ENCODE measurements around the gene TTC39B.

Gene TTC39B

DNA sequence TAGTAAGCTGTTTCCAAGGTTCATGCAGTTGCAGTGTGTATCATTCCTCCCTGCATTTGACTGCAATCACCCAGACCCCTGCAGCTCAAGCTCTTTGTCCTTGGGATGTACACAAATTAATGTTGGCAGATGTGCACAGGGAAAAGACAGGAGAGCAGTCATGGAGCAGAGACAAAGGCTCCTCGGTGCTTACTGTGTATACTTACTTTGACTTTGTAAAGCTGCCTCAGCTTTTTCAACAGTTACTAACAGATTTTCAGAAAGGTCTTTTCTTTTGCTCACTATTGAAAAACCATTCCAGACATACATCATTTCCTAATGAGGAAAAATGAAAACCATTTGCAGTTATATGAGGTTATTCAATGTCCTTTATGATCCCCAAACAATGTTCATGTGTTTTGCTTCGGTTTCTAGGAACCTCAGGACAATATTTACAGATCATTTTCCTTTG is 124.9 kb downstream of the TTC39B start (continued):
- TF ChIP-seq, protein P1, sequence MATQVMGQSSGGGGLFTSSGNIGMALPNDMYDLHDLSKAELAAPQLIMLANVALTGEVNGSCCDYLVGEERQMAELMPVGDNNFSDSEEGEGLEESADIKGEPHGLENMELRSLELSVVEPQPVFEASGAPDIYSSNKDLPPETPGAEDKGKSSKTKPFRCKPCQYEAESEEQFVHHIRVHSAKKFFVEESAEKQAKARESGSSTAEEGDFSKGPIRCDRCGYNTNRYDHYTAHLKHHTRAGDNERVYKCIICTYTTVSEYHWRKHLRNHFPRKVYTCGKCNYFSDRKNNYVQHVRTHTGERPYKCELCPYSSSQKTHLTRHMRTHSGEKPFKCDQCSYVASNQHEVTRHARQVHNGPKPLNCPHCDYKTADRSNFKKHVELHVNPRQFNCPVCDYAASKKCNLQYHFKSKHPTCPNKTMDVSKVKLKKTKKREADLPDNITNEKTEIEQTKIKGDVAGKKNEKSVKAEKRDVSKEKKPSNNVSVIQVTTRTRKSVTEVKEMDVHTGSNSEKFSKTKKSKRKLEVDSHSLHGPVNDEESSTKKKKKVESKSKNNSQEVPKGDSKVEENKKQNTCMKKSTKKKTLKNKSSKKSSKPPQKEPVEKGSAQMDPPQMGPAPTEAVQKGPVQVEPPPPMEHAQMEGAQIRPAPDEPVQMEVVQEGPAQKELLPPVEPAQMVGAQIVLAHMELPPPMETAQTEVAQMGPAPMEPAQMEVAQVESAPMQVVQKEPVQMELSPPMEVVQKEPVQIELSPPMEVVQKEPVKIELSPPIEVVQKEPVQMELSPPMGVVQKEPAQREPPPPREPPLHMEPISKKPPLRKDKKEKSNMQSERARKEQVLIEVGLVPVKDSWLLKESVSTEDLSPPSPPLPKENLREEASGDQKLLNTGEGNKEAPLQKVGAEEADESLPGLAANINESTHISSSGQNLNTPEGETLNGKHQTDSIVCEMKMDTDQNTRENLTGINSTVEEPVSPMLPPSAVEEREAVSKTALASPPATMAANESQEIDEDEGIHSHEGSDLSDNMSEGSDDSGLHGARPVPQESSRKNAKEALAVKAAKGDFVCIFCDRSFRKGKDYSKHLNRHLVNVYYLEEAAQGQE (tag by site-specific recombination; IDR thresholded peaks at IDR 0.05): no peak

DNA sequence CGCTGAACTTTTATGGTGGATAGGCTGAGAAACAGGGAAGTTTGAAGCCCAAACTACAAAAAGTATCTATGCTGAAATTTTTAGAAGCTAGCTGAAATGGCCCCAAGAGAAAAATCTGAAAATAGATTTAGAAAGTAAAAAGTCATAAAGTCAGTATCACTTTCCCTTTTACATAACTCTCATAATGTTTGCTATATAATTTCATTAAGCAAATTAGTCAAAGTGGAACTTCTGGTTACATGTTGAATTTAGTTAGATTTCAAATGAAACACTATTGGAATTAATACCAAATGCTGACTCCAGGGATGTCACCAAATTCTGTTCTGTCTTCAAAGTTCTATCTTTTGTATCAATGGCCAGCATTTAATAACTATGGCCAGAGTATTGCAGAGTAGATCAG is 126.9 kb downstream of the TTC39B start:
- Histone ChIP-seq H3K4me3 (ENCODE audit: low read depth, low read length) (no peak overlapping the region), H3K9me3 (ENCODE audit: control insufficient read depth, insufficient read depth, low read depth, low read length) (no peaks in the 10 kb centered on the region), H3K36me3 (ENCODE audit: control insufficient read depth in 2 of 2, insufficient read depth in 1 of 2, low read length in 2 of 2) (no peaks in the 10 kb centered on the region), H3K4me1 (ENCODE audit: control insufficient read depth, insufficient read depth, low read length) (no peaks in the 10 kb centered on the region), H3K27ac (ENCODE audit: extremely low read depth, low read depth, low read length) (no peak overlapping the region)
- ChIA-PET POLR2A (interaction anchor here (1.0 kb wide), 1 partner anchor 372 kb away, joined by 5 read pairs; the partner anchor contains the start of gene CCDC171), CTCF (no interaction called here)
- TF ChIP-seq YY2 (tag by site-specific recombination; IDR thresholded peaks at IDR 0.05): no peak
- TF ChIP-seq MEIS1 (CRISPR knock-in tag; IDR thresholded peaks at IDR 0.05; ENCODE audit: borderline replicate concordance): no peak
- no peak for TF ChIP-seq ZNF514 (tag by site-specific recombination; IDR thresholded peaks at IDR 0.05)
- no peak for TF ChIP-seq ZNF747 (tag by site-specific recombination; IDR thresholded peaks at IDR 0.05)
- no peak for TF ChIP-seq KLF7 (tag by site-specific recombination; IDR thresholded peaks at IDR 0.05; ENCODE audit: borderline replicate concordance)
- TF ChIP-seq ZNF48 (tag by site-specific recombination; IDR thresholded peaks at IDR 0.05): no peak

DNA sequence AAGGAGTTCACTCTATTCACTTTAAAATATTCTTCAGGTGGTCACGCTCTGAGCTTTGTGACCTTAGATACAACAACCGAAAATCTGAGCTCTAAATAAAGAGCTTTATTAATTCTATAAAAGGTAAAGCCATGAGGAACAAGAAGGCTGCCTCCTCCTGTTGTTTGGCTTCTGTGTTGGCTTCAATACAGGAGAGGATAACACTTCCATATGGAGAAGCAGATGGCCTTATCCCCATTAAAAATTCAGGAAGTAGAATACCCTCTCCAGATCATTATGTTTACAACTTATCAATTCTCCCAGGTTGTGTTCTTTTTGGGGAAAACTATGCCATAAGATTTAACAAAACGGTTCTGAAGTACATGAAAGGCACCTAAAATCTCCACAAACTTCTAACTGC is 128.4 kb downstream of the TTC39B start:
- CTCF ChIA-PET: no interaction called here
- POLR2A ChIA-PET: no interaction called here
- H3K9me3 ChIP-seq (ENCODE audit: control insufficient read depth, insufficient read depth, low read depth, low read length): no peaks in the 10 kb centered on the region
- H3K4me1 ChIP-seq (ENCODE audit: control insufficient read depth, insufficient read depth, low read length): no peaks in the 10 kb centered on the region
- no peak overlapping the region for H3K27ac ChIP-seq (ENCODE audit: extremely low read depth, low read depth, low read length)
- no peaks in the 10 kb centered on the region for H3K36me3 ChIP-seq (ENCODE audit: control insufficient read depth in 2 of 2, insufficient read depth in 1 of 2, low read length in 2 of 2)
- TF ChIP-seq KLF7 (tag by site-specific recombination; IDR thresholded peaks at IDR 0.05; ENCODE audit: borderline replicate concordance) (no peak), ZNF571 (tag by site-specific recombination; IDR thresholded peaks at IDR 0.05) (no peak), ZNF223 (tag by site-specific recombination; IDR thresholded peaks at IDR 0.05) (no peak), BCL11A (tag by site-specific recombination; IDR thresholded peaks at IDR 0.05; ENCODE audit: low read depth) (no peak), ZNF514 (tag by site-specific recombination; IDR thresholded peaks at IDR 0.05) (no peak), ZNF654 (tag by site-specific recombination; IDR thresholded peaks at IDR 0.05; ENCODE audit: low read depth) (no peak)
- TF ChIP-seq, protein P2, sequence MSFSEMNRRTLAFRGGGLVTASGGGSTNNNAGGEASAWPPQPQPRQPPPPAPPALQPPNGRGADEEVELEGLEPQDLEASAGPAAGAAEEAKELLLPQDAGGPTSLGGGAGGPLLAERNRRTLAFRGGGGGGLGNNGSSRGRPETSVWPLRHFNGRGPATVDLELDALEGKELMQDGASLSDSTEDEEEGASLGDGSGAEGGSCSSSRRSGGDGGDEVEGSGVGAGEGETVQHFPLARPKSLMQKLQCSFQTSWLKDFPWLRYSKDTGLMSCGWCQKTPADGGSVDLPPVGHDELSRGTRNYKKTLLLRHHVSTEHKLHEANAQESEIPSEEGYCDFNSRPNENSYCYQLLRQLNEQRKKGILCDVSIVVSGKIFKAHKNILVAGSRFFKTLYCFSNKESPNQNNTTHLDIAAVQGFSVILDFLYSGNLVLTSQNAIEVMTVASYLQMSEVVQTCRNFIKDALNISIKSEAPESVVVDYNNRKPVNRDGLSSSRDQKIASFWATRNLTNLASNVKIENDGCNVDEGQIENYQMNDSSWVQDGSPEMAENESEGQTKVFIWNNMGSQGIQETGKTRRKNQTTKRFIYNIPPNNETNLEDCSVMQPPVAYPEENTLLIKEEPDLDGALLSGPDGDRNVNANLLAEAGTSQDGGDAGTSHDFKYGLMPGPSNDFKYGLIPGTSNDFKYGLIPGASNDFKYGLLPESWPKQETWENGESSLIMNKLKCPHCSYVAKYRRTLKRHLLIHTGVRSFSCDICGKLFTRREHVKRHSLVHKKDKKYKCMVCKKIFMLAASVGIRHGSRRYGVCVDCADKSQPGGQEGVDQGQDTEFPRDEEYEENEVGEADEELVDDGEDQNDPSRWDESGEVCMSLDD (tag by site-specific recombination; IDR thresholded peaks at IDR 0.05): no peak
- TF ChIP-seq, protein P3, sequence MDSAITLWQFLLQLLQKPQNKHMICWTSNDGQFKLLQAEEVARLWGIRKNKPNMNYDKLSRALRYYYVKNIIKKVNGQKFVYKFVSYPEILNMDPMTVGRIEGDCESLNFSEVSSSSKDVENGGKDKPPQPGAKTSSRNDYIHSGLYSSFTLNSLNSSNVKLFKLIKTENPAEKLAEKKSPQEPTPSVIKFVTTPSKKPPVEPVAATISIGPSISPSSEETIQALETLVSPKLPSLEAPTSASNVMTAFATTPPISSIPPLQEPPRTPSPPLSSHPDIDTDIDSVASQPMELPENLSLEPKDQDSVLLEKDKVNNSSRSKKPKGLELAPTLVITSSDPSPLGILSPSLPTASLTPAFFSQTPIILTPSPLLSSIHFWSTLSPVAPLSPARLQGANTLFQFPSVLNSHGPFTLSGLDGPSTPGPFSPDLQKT (IDR thresholded peaks at IDR 0.05; ENCODE audit: borderline replicate concordance, low read depth, low read length): no peak
- no peak overlapping the region for H3K4me3 ChIP-seq (ENCODE audit: low read depth, low read length)
